Panc1 (cell line): ENCODE measurements around the gene OR2V2. TPM values are rescaled to one million over a fixed set of nuclear protein-coding genes. Genes with fewer than 3 reads are reported as not detected.
A peak's percentile ranks its signal among the peaks of the same experiment; 100 is the strongest.

ENCODE experiments used
- ATAC-seq: fragments of 200-7000 bp; cut with Tn5 transposase; 2 replicates; pipeline ENCODE4 v1.9.1; 2020; ENCODE audit warnings: mild to moderate bottlenecking, moderate library complexity
- BruUV-seq: library from RNA; stranded (reverse); fragments of 400-500 nt; replicated peaks from 2 replicates; lab custom pipeline; 2021; lab: Mats Ljungman, UMichigan
- CTCF ChIA-PET: fragments of 300-600 bp; sonication (Branson Sonifier 250); formaldehyde crosslinking; loops from one replicate; lab custom pipeline; 2022; ENCODE audit warnings: antibody characterized with exemption; lab: Charles Lee
- POLR2A ChIA-PET: fragments of 300-600 bp; sonication (Branson Sonifier 250); formaldehyde crosslinking; loops from one replicate; lab custom pipeline; 2022; ENCODE audit warnings: antibody characterized with exemption; lab: Charles Lee
- DNase-seq: peaks from one replicate; pipeline ENCODE4 v3.0.0-alpha.2; 2010; ENCODE audit warnings: low read depth, low spot score
- H3K27ac ChIP-seq: 2 replicates; pipeline ENCODE4 v1.5.1; 2011; ENCODE audit warnings: mild to moderate bottlenecking, low read length, inconsistent platforms
- H3K27me3 ChIP-seq: fragments of 200-500 bp; sonication (Bioruptor generic); 2 replicates; pipeline ENCODE4 v1.6.0; 2014; ENCODE audit warnings: low read length, inconsistent platforms; ENCODE audit not compliant: control insufficient read depth, insufficient read depth
- H3K36me3 ChIP-seq: fragments of 200-500 bp; sonication (Bioruptor generic); 2 replicates; pipeline ENCODE4 v1.5.1; 2014; ENCODE audit warnings: inconsistent platforms, mild to moderate bottlenecking, low read length, moderate library complexity; ENCODE audit not compliant: control insufficient read depth, insufficient read depth
- H3K4me1 ChIP-seq: 2 replicates; pipeline ENCODE4 v1.5.1; 2011; ENCODE audit warnings: inconsistent platforms, mild to moderate bottlenecking, low read length, moderate library complexity; ENCODE audit not compliant: control insufficient read depth, insufficient read depth
- H3K4me3 ChIP-seq, 2 experiments: 2 replicates each; pipeline ENCODE4 v1.5.1; 2011 to 2012; ENCODE audit warnings: low read depth in 2 of 2, low read length in 2 of 2, mild to moderate bottlenecking in 2 of 2, inconsistent platforms in 1 of 2, moderate library complexity in 1 of 2
- H3K9me3 ChIP-seq: fragments of 200-500 bp; sonication (Bioruptor generic); 2 replicates; pipeline ENCODE4 v1.5.1; 2014; ENCODE audit warnings: low read depth, mild to moderate bottlenecking, inconsistent platforms, low read length, moderate library complexity; ENCODE audit not compliant: control insufficient read depth, insufficient read depth
- CTCF ChIP-seq: fragments of 450-650 bp; IDR thresholded peaks from 2 replicates; pipeline ENCODE4 v1.5.1; 2017; ENCODE audit warnings: mild to moderate bottlenecking
- POLR2AphosphoS5 ChIP-seq: IDR thresholded peaks from 2 replicates; pipeline ENCODE4 v1.6.1; 2012; ENCODE audit warnings: mild to moderate bottlenecking, low read depth, low read length, moderate library complexity
- SIN3A ChIP-seq: IDR thresholded peaks from 2 replicates; pipeline ENCODE4 v1.6.1; 2012; ENCODE audit warnings: low read depth, mild to moderate bottlenecking, low read length, moderate library complexity, borderline replicate concordance; ENCODE audit not compliant: insufficient read depth
- TCF7L2 ChIP-seq: IDR thresholded peaks from 2 replicates; pipeline ENCODE4 v1.6.1; 2011; ENCODE audit warnings: mild to moderate bottlenecking, low read depth, low read length, inconsistent platforms
- in situ Hi-C: cut with HindIII; loops from 2 replicates; pipeline ENCODE4 v1.10.0; 2016; ENCODE audit warnings: low sequenced_read_pairs, low pct_unique_long_range_greater_than_20kb
- intact Hi-C: fragments of 100-400 bp; cut with micrococcal nuclease; formaldehyde crosslinking; loops from one replicate; pipeline ENCODE4 v1.10.0; 2022; ENCODE audit not compliant: unreplicated experiment
- total RNA-seq: library from RNA; stranded (reverse); gene quantifications from one replicate; pipeline ENCODE4 v1.2.1, GENCODE V29; 2021; ENCODE audit not compliant: unreplicated experiment
- TF ChIP-seq, protein P1 (sequence below), 2 experiments: IDR thresholded peaks; 2 replicates each; pipeline ENCODE4 v1.6.1; 2011 to 2012; ENCODE audit warnings: low read depth in 2 of 2, control low read depth in 1 of 2, low read length in 1 of 2, mild to moderate bottlenecking in 1 of 2, moderate library complexity in 1 of 2; ENCODE audit not compliant: insufficient read depth in 1 of 2

OR2V2 gene
- total RNA-seq, 1 experiment from 2014 or later: not detected

- H3K4me3 ChIP-seq: no peak overlapping the region
- POLR2A ChIA-PET: no interaction called here
- BruUV-seq: no TSS peak
Measured at GRCh38 chr5:181164076-181164952, 16.9 kb downstream of the OR2V2 start.

More at GRCh38 chr5:181164076-181164952, 16.9 kb downstream of the OR2V2 start:
- no peak for DNase-seq
- Histone ChIP-seq H3K27me3 (no peaks in the 10 kb centered on the region), H3K36me3 (no peaks in the 10 kb centered on the region), H3K9me3 (no peaks in the 10 kb centered on the region), H3K27ac (peak overlapping the region; percentile 51; the same call in 1 of the 2 replicates), H3K4me1 (peaks cover 29% of the 10 kb centered on the region)
- CTCF ChIA-PET: interaction anchor here (0.7 kb wide), 1 partner anchor 288 kb away, joined by 3 read pairs; no protein-coding TSS in a partner anchor
- intact Hi-C loops (loop anchor here (5.0 kb wide), 1 partner anchor 117 kb away; no protein-coding TSS in a partner anchor), in situ Hi-C loops (no loop called here)
- peak; percentile 70 for ATAC-seq
- TF ChIP-seq, protein P1, sequence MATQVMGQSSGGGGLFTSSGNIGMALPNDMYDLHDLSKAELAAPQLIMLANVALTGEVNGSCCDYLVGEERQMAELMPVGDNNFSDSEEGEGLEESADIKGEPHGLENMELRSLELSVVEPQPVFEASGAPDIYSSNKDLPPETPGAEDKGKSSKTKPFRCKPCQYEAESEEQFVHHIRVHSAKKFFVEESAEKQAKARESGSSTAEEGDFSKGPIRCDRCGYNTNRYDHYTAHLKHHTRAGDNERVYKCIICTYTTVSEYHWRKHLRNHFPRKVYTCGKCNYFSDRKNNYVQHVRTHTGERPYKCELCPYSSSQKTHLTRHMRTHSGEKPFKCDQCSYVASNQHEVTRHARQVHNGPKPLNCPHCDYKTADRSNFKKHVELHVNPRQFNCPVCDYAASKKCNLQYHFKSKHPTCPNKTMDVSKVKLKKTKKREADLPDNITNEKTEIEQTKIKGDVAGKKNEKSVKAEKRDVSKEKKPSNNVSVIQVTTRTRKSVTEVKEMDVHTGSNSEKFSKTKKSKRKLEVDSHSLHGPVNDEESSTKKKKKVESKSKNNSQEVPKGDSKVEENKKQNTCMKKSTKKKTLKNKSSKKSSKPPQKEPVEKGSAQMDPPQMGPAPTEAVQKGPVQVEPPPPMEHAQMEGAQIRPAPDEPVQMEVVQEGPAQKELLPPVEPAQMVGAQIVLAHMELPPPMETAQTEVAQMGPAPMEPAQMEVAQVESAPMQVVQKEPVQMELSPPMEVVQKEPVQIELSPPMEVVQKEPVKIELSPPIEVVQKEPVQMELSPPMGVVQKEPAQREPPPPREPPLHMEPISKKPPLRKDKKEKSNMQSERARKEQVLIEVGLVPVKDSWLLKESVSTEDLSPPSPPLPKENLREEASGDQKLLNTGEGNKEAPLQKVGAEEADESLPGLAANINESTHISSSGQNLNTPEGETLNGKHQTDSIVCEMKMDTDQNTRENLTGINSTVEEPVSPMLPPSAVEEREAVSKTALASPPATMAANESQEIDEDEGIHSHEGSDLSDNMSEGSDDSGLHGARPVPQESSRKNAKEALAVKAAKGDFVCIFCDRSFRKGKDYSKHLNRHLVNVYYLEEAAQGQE (IDR thresholded peaks at IDR 0.05; ENCODE audit: insufficient read depth in 1 of 2, low read depth in 2 of 2, low read length in 1 of 2): no peak; a peak in 1 of 4 replicates
- TF ChIP-seq SIN3A (no peak), POLR2AphosphoS5 (no peak), CTCF (no peak), TCF7L2 (no peak)
